Measurements from ENCODE around the gene CYP4F11.

DNA sequence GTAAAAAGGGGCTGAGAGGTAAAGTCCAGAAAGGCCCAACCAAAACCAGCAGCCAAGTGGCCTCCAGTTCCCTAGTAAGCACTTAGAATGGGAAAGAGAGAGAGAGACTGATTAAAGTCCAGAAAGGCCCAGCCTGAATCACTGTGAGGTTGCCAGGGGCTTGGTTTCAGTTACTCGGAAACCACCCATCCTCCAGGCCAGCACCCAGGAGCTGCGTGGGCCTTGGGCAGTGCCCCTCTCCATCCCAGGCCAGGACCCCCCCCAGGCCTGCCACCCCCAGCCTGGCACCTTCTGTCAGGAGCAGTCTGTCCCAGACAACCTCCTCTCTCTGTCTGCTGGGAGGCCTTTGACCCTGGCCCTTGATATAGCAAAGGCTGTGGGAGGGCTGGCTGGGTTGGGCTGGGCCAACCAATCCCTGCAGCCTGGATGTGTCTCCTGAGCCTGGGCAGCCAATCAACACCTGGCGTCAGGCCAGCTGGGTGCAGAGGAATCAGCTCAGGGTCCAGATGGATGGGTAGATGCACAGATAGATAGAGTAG is 36.5 kb downstream of the CYP4F11 start, which contains the start of gene CYP4F2:
- no peak for TF ChIP-seq CTCF (IDR thresholded peaks at IDR 0.05)
- TF ChIP-seq POLR2A (IDR thresholded peaks at IDR 0.05): no peak
